Naive thymus-derived CD8-positive, alpha-beta T cell (primary cell): ENCODE measurements around the gene GALNS. TPM values are rescaled to one million over a fixed set of nuclear protein-coding genes. Genes with fewer than 3 reads are reported as not detected.

ENCODE experiments used
- ATAC-seq, 2 donors: fragments of 150-1000 bp; cut with Tn5 transposase in 1 of 2; sonication (Bioruptor Pico), chemical (Tn5 transposase) in 1 of 2; 1 replicate in 1 of 2; 2 replicates in 1 of 2; pipeline ENCODE4 v1.10.0; 2021; ENCODE audit warnings: mild to moderate bottlenecking in 2 of 2, moderate library complexity in 2 of 2
- POLR2A ChIA-PET: fragments of 350-600 bp; sonication (Branson Sonifier 250); formaldehyde crosslinking; loops from one replicate; lab custom pipeline; 2021; ENCODE audit warnings: antibody characterized with exemption; lab: Charles Lee
- DNase-seq, 10 donors: peaks; one replicate each; pipeline versions ENCODE4 v3.0.0 to v3.0.0-alpha.2; 2020 to 2022
- H3K27ac Mint-ChIP-seq, 10 donors: one replicate each; pipeline ENCODE4 v1.8.0; 2020 to 2022; ENCODE audit warnings: mild to moderate bottlenecking in 10 of 10, mixed read lengths in 10 of 10, moderate library complexity in 4 of 10, inconsistent platforms in 1 of 10
- H3K27me3 Mint-ChIP-seq, 5 donors: one replicate each; pipeline ENCODE4 v1.8.0; 2021 to 2022; ENCODE audit warnings: mixed read lengths in 5 of 5
- H3K36me3 Mint-ChIP-seq, 3 donors: one replicate each; pipeline ENCODE4 v1.8.0; 2020 to 2022; ENCODE audit warnings: mixed read lengths in 3 of 3, mild to moderate bottlenecking in 2 of 3, inconsistent platforms in 1 of 3
- H3K4me1 Mint-ChIP-seq, 4 donors: one replicate each; pipeline ENCODE4 v1.8.0; 2021 to 2022; ENCODE audit warnings: mixed read lengths in 4 of 4
- H3K4me3 Mint-ChIP-seq, 10 donors: one replicate each; pipeline ENCODE4 v1.8.0; 2020 to 2022; ENCODE audit warnings: mild to moderate bottlenecking in 10 of 10, mixed read lengths in 10 of 10, moderate library complexity in 6 of 10, inconsistent platforms in 1 of 10
- H3K9me3 Mint-ChIP-seq, 9 donors: one replicate each; pipeline ENCODE4 v1.8.0; 2020 to 2022; ENCODE audit warnings: mixed read lengths in 9 of 9, mild to moderate bottlenecking in 3 of 9, inconsistent platforms in 1 of 9, moderate library complexity in 1 of 9
- polyA plus RNA-seq, 3 donors: library from polyadenylated mRNA; unstranded; fragments of 300-500 nt; fragmentation: Illumina TruSeq; gene quantifications; one replicate each; pipeline ENCODE4 v1.2.3, GENCODE V29; 2021
- total RNA-seq, 8 experiments: library from RNA in 2 of 8; stranded (reverse) in 2 of 8; gene quantifications; one replicate each; pipeline ENCODE4 v1.2.3 and lab custom pipeline; 2021 to 2026

The GALNS gene
- total and polyA plus RNA-seq, 5 experiments from 2014 or later = 7.8 to 53.5 (median 11.9) TPM

DNA sequence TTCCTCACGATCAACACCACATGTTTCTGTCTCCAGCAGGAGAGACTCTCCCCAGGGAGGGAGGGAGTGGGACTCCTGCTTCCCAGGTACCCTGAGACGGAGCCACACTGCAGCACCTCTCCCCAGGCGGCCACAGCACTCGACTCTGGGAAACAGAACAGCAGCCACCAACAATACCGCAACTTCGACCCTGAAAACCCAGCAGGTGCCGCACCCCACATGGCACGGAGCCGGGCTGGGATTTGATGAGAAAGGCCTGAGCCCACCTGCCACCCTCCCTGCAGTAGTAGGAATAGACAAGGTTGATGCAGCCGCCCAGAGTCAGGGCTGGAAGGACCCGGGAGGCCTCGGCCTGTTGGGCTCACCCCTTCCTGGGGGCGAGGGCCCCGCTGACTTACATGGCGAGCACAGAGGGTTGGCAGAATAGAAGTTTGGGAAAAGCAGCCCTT, 14.4 kb downstream of the GALNS start:
- DNase-seq = no peak
- Mint-ChIP-seq H3K27me3 (no peaks in the 10 kb centered on the region), H3K27ac (peak overlapping the region in 2 of 10 donors; percentile 31 to 62), H3K36me3 (peaks cover 0 to 8% (median 4%) of the 10 kb centered on the region in 3 donors), H3K9me3 (no peaks in the 10 kb centered on the region), H3K4me1 (peaks cover 0 to 2% (median 0%) of the 10 kb centered on the region in 4 donors), H3K4me3 (no peak overlapping the region)
- no peak for ATAC-seq
- POLR2A ChIA-PET = no interaction called here

- Mint-ChIP-seq H3K4me1 (peaks cover 0 to 2% (median 0%) of the 10 kb centered on the region in 4 donors), H3K9me3 (no peaks in the 10 kb centered on the region), H3K27me3 (no peaks in the 10 kb centered on the region), H3K4me3 (no peak overlapping the region), H3K27ac (peak overlapping the region in 2 of 10 donors; percentile 31 to 62), H3K36me3 (peaks cover 0 to 8% (median 4%) of the 10 kb centered on the region in 3 donors)
- ATAC-seq (no peak), DNase-seq (no peak)
- POLR2A ChIA-PET = no interaction called here
Measured at GRCh38 chr16:88841521-88842307, 15.0 kb downstream of the GALNS start.

- Mint-ChIP-seq H3K27ac (no peak overlapping the region), H3K9me3 (no peaks in the 10 kb centered on the region), H3K36me3 (peaks cover 0 to 8% (median 4%) of the 10 kb centered on the region in 3 donors), H3K27me3 (no peaks in the 10 kb centered on the region), H3K4me3 (no peak overlapping the region), H3K4me1 (no peaks in the 10 kb centered on the region)
- ATAC-seq (no peak), DNase-seq (no peak)
- POLR2A ChIA-PET = no interaction called here
Measured at GRCh38 chr16:88840600-88841215, 16.0 kb downstream of the GALNS start.

DNA sequence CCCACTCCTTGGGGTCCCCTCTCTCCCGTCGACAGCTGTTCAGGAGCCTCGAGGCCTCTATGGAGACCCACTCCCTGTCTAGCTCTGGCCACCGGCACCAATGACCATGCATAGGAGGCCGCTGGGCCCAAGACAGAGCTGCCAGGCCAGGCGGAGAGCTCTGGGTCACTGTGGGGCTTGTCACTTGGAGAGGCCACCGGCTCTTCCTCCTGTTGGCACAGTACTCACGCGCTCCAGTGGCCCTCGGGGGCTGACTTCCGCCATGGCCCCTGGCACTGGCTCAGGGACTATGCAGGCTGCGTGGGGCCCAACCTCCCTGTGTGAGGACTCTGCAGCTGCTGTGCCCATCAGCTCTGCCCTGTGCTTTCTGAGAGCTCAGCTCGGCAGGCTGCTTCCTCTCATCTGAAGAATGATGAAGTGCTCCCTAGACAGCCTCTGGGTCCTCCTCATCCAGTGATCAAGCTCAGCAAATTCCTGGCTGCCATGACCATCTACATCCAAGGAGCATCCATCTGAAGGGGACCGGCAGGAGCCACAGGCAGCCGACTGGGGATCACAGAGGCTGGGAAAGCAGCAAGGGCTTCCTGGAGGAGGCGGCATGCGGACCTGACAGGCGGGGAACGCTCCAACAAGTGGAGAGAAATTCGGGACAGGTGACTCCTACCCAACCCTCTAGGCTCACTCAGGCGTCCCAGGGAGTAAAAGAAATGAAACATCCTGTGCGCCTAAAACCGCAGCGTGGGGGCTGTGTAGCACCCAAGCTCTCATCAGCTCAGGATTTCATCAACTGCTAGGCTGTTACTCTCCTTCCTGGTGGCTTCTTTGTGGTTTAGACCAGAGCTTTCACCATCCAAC, 16.8 kb downstream of the GALNS start:
- no peak for ATAC-seq
- H3K27me3 Mint-ChIP-seq = no peaks in the 10 kb centered on the region
- H3K4me1 Mint-ChIP-seq = no peaks in the 10 kb centered on the region
- POLR2A ChIA-PET = interaction anchor here (1.0 kb wide), 1 partner anchor 28 kb away, joined by 4 read pairs; the partner anchor contains the start of gene APRT
- H3K36me3 Mint-ChIP-seq = peaks cover 0 to 11% (median 7%) of the 10 kb centered on the region in 3 donors
- no peak overlapping the region for H3K4me3 Mint-ChIP-seq
- DNase-seq = no peak
- no peaks in the 10 kb centered on the region for H3K9me3 Mint-ChIP-seq
- H3K27ac Mint-ChIP-seq = no peak overlapping the region

DNA sequence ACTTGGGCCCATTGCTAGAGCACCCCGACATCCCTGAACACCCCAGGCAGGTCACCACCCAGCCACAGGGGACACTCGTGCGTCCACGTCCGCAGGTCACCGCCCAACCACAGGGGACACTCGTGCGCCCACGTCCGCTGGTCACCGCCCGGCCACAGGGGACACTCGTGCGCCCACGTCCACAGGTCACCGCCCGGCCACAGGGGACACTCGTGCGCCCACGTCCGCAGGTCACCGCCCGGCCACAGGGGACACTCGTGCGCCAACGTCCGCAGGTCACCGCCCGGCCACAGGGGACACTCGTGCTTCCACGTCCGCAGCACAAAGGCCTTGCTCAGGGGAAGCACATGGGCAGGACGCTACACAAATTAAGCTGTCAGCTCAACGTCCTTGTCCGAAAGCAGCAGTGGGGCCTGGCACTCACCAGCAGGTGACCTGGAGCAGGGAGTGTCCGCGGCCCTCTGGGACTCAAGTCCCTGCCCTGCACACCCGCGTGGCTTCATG, 17.7 kb downstream of the GALNS start:
- Mint-ChIP-seq H3K4me1 (no peaks in the 10 kb centered on the region), H3K27ac (no peak overlapping the region), H3K27me3 (no peaks in the 10 kb centered on the region), H3K36me3 (peaks cover 0 to 11% (median 8%) of the 10 kb centered on the region in 3 donors), H3K4me3 (no peak overlapping the region), H3K9me3 (no peaks in the 10 kb centered on the region)
- DNase-seq (no peak), ATAC-seq (no peak)
- POLR2A ChIA-PET = interaction anchor here (1.0 kb wide), 1 partner anchor 27 kb away, joined by 4 read pairs; the partner anchor contains the start of gene APRT

GRCh38 chr16:88838566-88838965, 18.2 kb downstream of the GALNS start:
- Mint-ChIP-seq H3K9me3 (no peaks in the 10 kb centered on the region), H3K4me3 (no peak overlapping the region), H3K27me3 (no peaks in the 10 kb centered on the region), H3K4me1 (no peaks in the 10 kb centered on the region), H3K36me3 (peaks cover 0 to 8% (median 8%) of the 10 kb centered on the region in 3 donors), H3K27ac (no peak overlapping the region)
- POLR2A ChIA-PET = interaction anchor here (1.0 kb wide), 1 partner anchor 27 kb away, joined by 4 read pairs; the partner anchor contains the start of gene APRT
- ATAC-seq = no peak
- no peak for DNase-seq

DNA sequence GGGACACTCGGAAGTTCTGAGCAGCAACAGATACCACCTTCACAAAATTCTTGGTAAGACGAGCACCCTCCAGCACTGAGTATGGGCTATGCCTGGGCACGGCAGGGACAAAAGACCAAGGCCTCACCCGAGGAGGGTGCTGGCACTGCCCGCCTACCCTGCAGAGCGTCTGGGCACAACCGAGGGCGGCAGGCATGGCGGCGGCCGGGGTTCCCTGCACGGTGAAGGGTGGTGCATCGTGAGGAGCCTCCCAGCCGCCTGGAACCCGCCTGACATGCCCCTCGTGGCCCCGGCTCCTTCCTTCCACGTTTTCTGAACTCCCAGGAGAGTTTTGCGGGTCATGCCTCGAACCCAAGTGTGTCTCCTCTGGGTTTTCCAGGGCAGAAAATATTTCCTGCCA, 18.9 kb downstream of the GALNS start:
- H3K36me3 Mint-ChIP-seq = peaks cover 0 to 8% (median 8%) of the 10 kb centered on the region in 3 donors
- H3K4me3 Mint-ChIP-seq = no peak overlapping the region
- H3K4me1 Mint-ChIP-seq = no peaks in the 10 kb centered on the region
- H3K9me3 Mint-ChIP-seq = no peaks in the 10 kb centered on the region
- H3K27ac Mint-ChIP-seq = no peak overlapping the region
- POLR2A ChIA-PET = no interaction called here
- H3K27me3 Mint-ChIP-seq = no peaks in the 10 kb centered on the region
- ATAC-seq (no peak), DNase-seq (no peak)

DNA sequence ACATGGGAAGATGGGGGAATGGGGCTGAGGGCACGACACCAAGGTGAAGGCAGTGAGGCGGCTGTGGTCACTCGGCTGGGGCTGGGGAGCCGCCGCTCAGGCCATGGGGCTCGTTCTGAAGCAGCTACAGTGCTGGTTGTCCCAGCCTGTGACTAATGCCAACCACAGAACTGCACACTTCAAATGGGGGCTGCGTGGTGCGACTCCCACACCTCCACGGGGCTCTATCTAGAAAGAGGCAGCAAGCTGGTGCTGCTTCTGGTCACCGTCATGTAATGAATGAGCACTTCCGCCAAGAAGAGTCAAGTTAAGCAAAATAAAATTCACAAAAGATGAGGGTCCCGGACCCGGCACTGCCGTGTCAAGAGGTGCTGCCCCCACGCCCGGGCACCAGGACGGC, 20.0 kb downstream of the GALNS start:
- Mint-ChIP-seq H3K27me3 (no peaks in the 10 kb centered on the region), H3K4me1 (no peaks in the 10 kb centered on the region), H3K27ac (no peak overlapping the region), H3K36me3 (peaks cover 0 to 8% (median 8%) of the 10 kb centered on the region in 3 donors), H3K9me3 (no peaks in the 10 kb centered on the region), H3K4me3 (no peak overlapping the region)
- ATAC-seq (no peak), DNase-seq (no peak)
- POLR2A ChIA-PET = interaction anchor here (0.7 kb wide), 1 partner anchor 10 kb away, joined by 3 read pairs; no protein-coding TSS in a partner anchor

DNA sequence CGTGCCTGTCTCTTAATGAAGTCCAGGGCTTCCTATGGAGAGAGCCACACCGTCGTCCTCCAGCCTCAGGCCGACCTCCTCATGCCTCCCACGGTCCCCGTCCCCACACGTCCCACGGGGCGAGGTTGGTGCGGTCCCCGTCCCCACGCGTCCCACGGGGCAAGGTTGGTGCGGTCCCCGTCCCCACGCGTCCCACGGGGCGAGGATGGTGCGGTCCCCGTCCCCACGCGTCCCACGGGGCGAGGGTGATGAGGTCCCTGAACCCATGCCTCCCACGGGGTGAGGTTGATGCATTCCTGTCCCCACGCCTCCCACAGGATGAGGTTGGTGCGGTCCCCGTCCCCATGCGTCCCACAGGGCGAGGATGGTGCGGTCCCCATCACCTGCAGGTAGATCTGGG, 20.9 kb downstream of the GALNS start:
- Mint-ChIP-seq H3K27me3 (no peaks in the 10 kb centered on the region), H3K4me3 (no peak overlapping the region), H3K9me3 (no peaks in the 10 kb centered on the region), H3K27ac (no peak overlapping the region), H3K36me3 (peaks cover 0 to 8% (median 8%) of the 10 kb centered on the region in 3 donors), H3K4me1 (no peaks in the 10 kb centered on the region)
- POLR2A ChIA-PET = no interaction called here
- ATAC-seq (no peak), DNase-seq (no peak)

GRCh38 chr16:88835383-88835782, 21.4 kb downstream of the GALNS start:
- Mint-ChIP-seq H3K27me3 (no peaks in the 10 kb centered on the region), H3K4me1 (no peaks in the 10 kb centered on the region), H3K4me3 (no peak overlapping the region), H3K9me3 (no peaks in the 10 kb centered on the region), H3K27ac (no peak overlapping the region), H3K36me3 (peaks cover 0 to 8% (median 8%) of the 10 kb centered on the region in 3 donors)
- ATAC-seq (no peak), DNase-seq (no peak)
- POLR2A ChIA-PET = no interaction called here

DNA sequence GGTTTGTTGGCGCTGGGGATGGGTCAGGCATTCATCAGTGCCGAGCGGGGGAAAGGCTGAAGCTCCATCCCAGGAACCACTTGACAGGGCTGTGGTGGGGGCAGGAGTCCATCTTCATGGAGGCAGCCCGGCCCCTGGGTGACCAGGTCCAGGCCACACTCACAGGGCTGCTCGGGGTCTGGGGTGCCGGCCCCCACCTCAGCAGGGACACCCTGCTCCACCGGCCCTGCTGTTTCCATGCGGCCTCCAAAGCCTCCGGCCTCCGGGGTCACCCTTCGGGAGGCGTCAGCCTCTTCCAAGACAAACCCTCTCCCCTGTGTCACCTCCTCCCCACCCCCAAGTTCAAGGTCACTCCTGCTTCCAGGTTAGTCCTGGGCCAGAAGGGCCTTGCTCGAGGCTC, 22.1 kb downstream of the GALNS start:
- DNase-seq = no peak
- Mint-ChIP-seq H3K27ac (no peak overlapping the region), H3K36me3 (peaks cover 0 to 4% (median 4%) of the 10 kb centered on the region in 3 donors), H3K4me3 (no peak overlapping the region), H3K27me3 (no peaks in the 10 kb centered on the region), H3K9me3 (no peaks in the 10 kb centered on the region), H3K4me1 (peaks cover 0 to 1% (median 0%) of the 10 kb centered on the region in 4 donors)
- POLR2A ChIA-PET = no interaction called here
- no peak for ATAC-seq

GRCh38 chr16:88833086-88833485, 23.7 kb downstream of the GALNS start:
- Mint-ChIP-seq H3K9me3 (no peaks in the 10 kb centered on the region), H3K27me3 (no peaks in the 10 kb centered on the region), H3K4me1 (peaks cover 0 to 1% (median 0%) of the 10 kb centered on the region in 4 donors), H3K27ac (no peak overlapping the region), H3K4me3 (no peak overlapping the region), H3K36me3 (peaks cover 0 to 4% (median 2%) of the 10 kb centered on the region in 3 donors)
- ATAC-seq (no peak), DNase-seq (no peak)
- POLR2A ChIA-PET = no interaction called here
